Measurements from ENCODE around the gene DYNC2I2. TPM values are rescaled to one million over a fixed set of nuclear protein-coding genes. Genes with fewer than 3 reads are reported as not detected.

The DYNC2I2 gene
- total RNA-seq, 3 donors from 2014 or later: 23.7 to 67.0 (median 54.1) TPM

- Histone ChIP-seq H3K36me3 (no peaks in the 10 kb centered on the region), H3K4me3 (peak overlapping the region in 2 of 3 donors; percentile 20 to 53), H3K27me3 (no peaks in the 10 kb centered on the region), H3K9me3 (no peaks in the 10 kb centered on the region), H3K27ac (peak overlapping the region; percentile 97), H3K4me1 (peaks cover 6 to 19% of the 10 kb centered on the region in 2 donors)
- intact Hi-C loops (cut with DNase I; ENCODE audit: low total_unique reads): no loop called here
- no peak for DNase-seq (ENCODE audit: low spot score in 2 of 2)
- TF ChIP-seq POLR2A (IDR thresholded peaks at IDR 0.05): no peak
- TF ChIP-seq POLR2AphosphoS5 (IDR thresholded peaks at IDR 0.05): no peak
- TF ChIP-seq, protein P1, sequence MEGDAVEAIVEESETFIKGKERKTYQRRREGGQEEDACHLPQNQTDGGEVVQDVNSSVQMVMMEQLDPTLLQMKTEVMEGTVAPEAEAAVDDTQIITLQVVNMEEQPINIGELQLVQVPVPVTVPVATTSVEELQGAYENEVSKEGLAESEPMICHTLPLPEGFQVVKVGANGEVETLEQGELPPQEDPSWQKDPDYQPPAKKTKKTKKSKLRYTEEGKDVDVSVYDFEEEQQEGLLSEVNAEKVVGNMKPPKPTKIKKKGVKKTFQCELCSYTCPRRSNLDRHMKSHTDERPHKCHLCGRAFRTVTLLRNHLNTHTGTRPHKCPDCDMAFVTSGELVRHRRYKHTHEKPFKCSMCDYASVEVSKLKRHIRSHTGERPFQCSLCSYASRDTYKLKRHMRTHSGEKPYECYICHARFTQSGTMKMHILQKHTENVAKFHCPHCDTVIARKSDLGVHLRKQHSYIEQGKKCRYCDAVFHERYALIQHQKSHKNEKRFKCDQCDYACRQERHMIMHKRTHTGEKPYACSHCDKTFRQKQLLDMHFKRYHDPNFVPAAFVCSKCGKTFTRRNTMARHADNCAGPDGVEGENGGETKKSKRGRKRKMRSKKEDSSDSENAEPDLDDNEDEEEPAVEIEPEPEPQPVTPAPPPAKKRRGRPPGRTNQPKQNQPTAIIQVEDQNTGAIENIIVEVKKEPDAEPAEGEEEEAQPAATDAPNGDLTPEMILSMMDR (IDR thresholded peaks at IDR 0.05): no peak
Observed at GRCh38 chr9:128634651-128635262, 21.9 kb downstream of the DYNC2I2 start.

GRCh38 chr9:128634111-128634510 lies 22.5 kb downstream of the DYNC2I2 start:
- intact Hi-C loops (cut with DNase I; ENCODE audit: low total_unique reads): no loop called here
- Histone ChIP-seq H3K27ac (peak overlapping the region; percentile 97), H3K36me3 (no peaks in the 10 kb centered on the region), H3K4me3 (no peak overlapping the region), H3K27me3 (no peaks in the 10 kb centered on the region), H3K4me1 (peaks cover 6 to 19% of the 10 kb centered on the region in 2 donors), H3K9me3 (no peaks in the 10 kb centered on the region)
- no peak for TF ChIP-seq POLR2AphosphoS5 (IDR thresholded peaks at IDR 0.05)
- TF ChIP-seq, protein P1 (IDR thresholded peaks at IDR 0.05): no peak
- TF ChIP-seq POLR2A (IDR thresholded peaks at IDR 0.05): no peak
- no peak for DNase-seq (ENCODE audit: low spot score in 2 of 2)

DNA sequence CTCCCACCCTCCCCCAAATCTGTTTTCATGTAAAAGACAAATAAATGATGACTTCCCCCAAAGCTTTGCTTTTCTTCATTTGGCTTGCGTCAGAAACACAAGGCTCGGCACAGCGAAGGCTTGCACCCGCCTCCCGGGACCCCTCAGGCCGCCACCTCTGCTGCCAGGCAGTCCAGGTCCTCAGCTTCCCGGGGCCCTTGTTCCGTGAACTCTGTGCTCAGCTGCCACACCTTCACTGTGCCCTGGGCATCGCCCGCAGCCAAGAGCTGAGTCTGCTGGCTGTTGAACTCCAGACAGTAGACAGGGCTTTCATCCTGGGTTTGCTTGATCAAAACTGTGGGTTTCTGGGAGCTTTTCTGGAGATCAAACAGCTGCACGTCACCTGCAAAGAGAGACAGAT lies 23.0 kb downstream of the DYNC2I2 start:
- TF ChIP-seq, protein P1 (IDR thresholded peaks at IDR 0.05): no peak
- TF ChIP-seq POLR2A (IDR thresholded peaks at IDR 0.05) (no peak), POLR2AphosphoS5 (IDR thresholded peaks at IDR 0.05) (no peak)
- intact Hi-C loops (cut with DNase I; ENCODE audit: low total_unique reads): no loop called here
- Histone ChIP-seq H3K27me3 (no peaks in the 10 kb centered on the region), H3K27ac (peak overlapping the region in 1 of 2 donors; percentile 97), H3K36me3 (no peaks in the 10 kb centered on the region), H3K9me3 (no peaks in the 10 kb centered on the region), H3K4me1 (peaks cover 6 to 19% of the 10 kb centered on the region in 2 donors), H3K4me3 (no peak overlapping the region)
- no peak for DNase-seq (ENCODE audit: low spot score in 2 of 2)

GRCh38 chr9:128633057-128633456 lies 23.6 kb downstream of the DYNC2I2 start:
- intact Hi-C loops (cut with DNase I; ENCODE audit: low total_unique reads): no loop called here
- no peak overlapping the region for H3K27ac ChIP-seq
- H3K4me3 ChIP-seq: no peak overlapping the region
- no peaks in the 10 kb centered on the region for H3K27me3 ChIP-seq
- peaks cover 6 to 19% of the 10 kb centered on the region in 2 donors for H3K4me1 ChIP-seq
- no peaks in the 10 kb centered on the region for H3K9me3 ChIP-seq
- DNase-seq (ENCODE audit: low spot score in 2 of 2): no peak
- no peaks in the 10 kb centered on the region for H3K36me3 ChIP-seq
- no peak for TF ChIP-seq POLR2AphosphoS5 (IDR thresholded peaks at IDR 0.05)
- TF ChIP-seq POLR2A (IDR thresholded peaks at IDR 0.05): no peak
- TF ChIP-seq, protein P1 (IDR thresholded peaks at IDR 0.05): no peak

- TF ChIP-seq, protein P1 (IDR thresholded peaks at IDR 0.05): no peak
- TF ChIP-seq POLR2AphosphoS5 (IDR thresholded peaks at IDR 0.05) (no peak), POLR2A (IDR thresholded peaks at IDR 0.05) (no peak)
- H3K27ac ChIP-seq: peak overlapping the region in 1 of 2 donors; percentile 19
- intact Hi-C loops (cut with DNase I; ENCODE audit: low total_unique reads): no loop called here
- H3K9me3 ChIP-seq: no peaks in the 10 kb centered on the region
- no peaks in the 10 kb centered on the region for H3K27me3 ChIP-seq
- H3K36me3 ChIP-seq: no peaks in the 10 kb centered on the region
- H3K4me1 ChIP-seq: peaks cover 6 to 19% of the 10 kb centered on the region in 2 donors
- H3K4me3 ChIP-seq: no peak overlapping the region
- DNase-seq (ENCODE audit: low spot score in 2 of 2): no peak
Observed at GRCh38 chr9:128632486-128632885, 24.2 kb downstream of the DYNC2I2 start.

Data from breast epithelium (tissue), 4 donors.